Right cardiac atrium (tissue), 5 donors: ENCODE measurements around the gene SRPRA. TPM values are rescaled to one million over a fixed set of nuclear protein-coding genes. Genes with fewer than 3 reads are reported as not detected.
"Not testable (repeated sequence)": the region's sequence is repeated elsewhere in the genome, so short reads cannot be mapped to it uniquely, and the experiment has no call there.

Source experiments
- ATAC-seq, 2 donors: fragments of 200-7000 bp; cut with Tn5 transposase; one replicate each; pipeline versions ENCODE4 v1.8.0 to v1.9.1; 2020; ENCODE audit warnings: moderate library complexity in 2 of 2, mild to moderate bottlenecking in 1 of 2
- DNase-seq, 3 donors: peaks; one replicate each; pipeline ENCODE4 v3.0.0-alpha.2; 2020
- H3K27ac ChIP-seq: one replicate; pipeline ENCODE4 v1.5.1; 2013; ENCODE audit warnings: mild to moderate bottlenecking, low read length, control low read depth, moderate library complexity
- H3K27me3 ChIP-seq: one replicate; pipeline ENCODE4 v1.6.1; 2013; ENCODE audit not compliant: control insufficient read depth, insufficient read depth
- H3K4me1 ChIP-seq: one replicate; pipeline ENCODE4 v1.6.1; 2013; ENCODE audit warnings: low read length; ENCODE audit not compliant: control insufficient read depth, insufficient read depth
- H3K4me3 ChIP-seq: one replicate; pipeline ENCODE4 v1.5.1; 2013; ENCODE audit warnings: low read length, control low read depth
- H3K9me3 ChIP-seq: one replicate; pipeline ENCODE4 v1.6.1; 2013; ENCODE audit warnings: low read length; ENCODE audit not compliant: control insufficient read depth
- WGBS: extraction: QIAGEN DNeasy Blood & Tissue Kit; methylation state at CpG from one replicate; pipeline ENCODE4 v1.1.7; 2013; 5-methylcytosine and 5-hydroxymethylcytosine counted together
- intact Hi-C, 4 donors: fragments of 100-400 bp; cut with DNase I; formaldehyde crosslinking; loops; one replicate each; pipeline versions ENCODE4 v1.11.0 to v1.14.0; 2022 to 2023
- polyA plus RNA-seq: library from polyadenylated mRNA; stranded (reverse); fragments of 200-250 nt; gene quantifications from one replicate; pipeline ENCODE4 v1.2.3, GENCODE V29; 2013
- total RNA-seq, 4 donors: library from RNA; stranded (reverse); fragmentation: NEBNext Ultra II Directional; extraction: Animal tissue kit (Norgen Biotek cat#: 25700); gene quantifications; one replicate each; pipeline ENCODE4 v1.2.1, GENCODE V29; 2021
- donor health status: healthy with polysubstance abuse.
- donor health status: DM: no; HTN: yes; CAD: no.
- donor health status: DM: no; HTN: no; CAD: no.
- donor health status: DM: no; HTN: yes; CAD: no; lungs with severe emphysema.
- donor health status: DM: yes; HTN: yes; CAD: no.

The SRPRA gene
- total and polyA plus RNA-seq, 5 donors, result 49.6 to 85.4 (median 69.6) TPM

DNA sequence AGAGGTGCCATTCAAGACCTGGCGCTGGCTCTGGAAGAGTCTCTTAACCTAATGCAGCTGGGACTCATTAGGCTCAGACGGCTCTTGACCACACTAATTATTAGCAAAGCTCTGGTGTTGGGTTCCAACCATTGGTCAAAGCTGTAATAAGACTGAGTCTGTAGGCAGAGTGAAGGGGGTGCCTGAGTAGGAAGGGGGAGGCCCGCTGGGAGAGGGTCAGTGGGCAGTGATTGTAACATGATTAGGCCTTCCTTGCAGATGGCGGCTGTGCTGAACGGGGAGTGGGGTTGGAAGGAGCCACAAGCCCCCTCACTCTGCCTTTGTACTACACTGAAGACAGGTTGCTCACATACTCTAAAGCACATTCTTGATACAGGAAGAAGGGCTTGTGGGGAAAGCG, 5.2 kb downstream of the SRPRA start:
- DNase-seq (no peak), ATAC-seq (no peak)
- H3K9me3 ChIP-seq, result no peaks in the 10 kb centered on the region
- no peak overlapping the region for H3K4me3 ChIP-seq
- intact Hi-C loops, result no loop called here
- WGBS, result 88% methylated on average over 6 of the region's 6 CpGs
- H3K4me1 ChIP-seq, result peaks cover 3% of the 10 kb centered on the region
- no peaks in the 10 kb centered on the region for H3K27me3 ChIP-seq
- no peak overlapping the region for H3K27ac ChIP-seq

DNA sequence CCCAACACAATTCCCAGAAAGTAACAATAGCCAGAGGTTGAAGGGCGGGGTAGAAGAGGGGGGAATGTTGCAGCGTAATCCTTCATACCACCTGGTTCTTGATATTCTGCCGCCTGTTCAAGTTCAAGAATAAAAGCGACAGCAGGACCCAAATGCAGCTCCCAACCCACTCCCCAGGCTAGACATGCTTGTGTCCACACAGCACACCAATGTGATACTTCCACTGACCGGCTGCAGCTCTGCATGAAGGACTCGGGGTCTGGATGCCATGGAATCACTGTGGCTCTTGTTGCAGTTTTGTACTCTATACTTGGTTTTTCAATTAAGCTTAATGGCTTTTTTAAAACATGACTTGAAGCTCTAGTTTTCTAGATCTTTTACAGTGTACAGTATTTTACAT, 6.5 kb downstream of the SRPRA start:
- 92% methylated on average over 6 of the region's 6 CpGs for WGBS
- intact Hi-C loops, result no loop called here
- DNase-seq, result no peak

DNA sequence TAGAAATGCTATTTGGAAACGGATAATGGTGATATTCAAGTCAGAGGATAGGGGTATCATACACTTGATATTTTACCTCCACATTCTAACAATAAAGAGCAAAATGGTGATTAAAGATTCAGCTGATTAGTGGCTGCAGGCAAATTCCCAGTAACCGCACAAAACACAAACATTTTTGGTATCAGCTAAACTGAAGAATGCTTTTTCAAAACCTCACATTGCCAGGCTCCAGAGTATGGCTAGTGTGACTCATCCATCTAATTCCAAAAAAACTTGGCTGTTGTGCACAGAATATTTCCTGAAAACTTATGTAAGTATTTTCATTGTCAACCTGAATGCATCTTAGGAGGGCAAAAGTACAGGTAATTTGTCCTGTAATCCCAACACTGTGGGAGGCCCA, 10.9 kb downstream of the SRPRA start:
- 90% methylated on average over 2 of the region's 2 CpGs for WGBS
- ATAC-seq (no peak), DNase-seq (no peak)
- Histone ChIP-seq H3K27me3 (no peaks in the 10 kb centered on the region), H3K9me3 (no peaks in the 10 kb centered on the region), H3K27ac (no peak overlapping the region), H3K4me1 (no peaks in the 10 kb centered on the region), H3K4me3 (no peak overlapping the region)
- intact Hi-C loops, result no loop called here

More for the DNA sequence above, 6.5 kb downstream of the SRPRA start:
- H3K27me3 ChIP-seq, result no peaks in the 10 kb centered on the region
- no peak overlapping the region for H3K27ac ChIP-seq
- no peaks in the 10 kb centered on the region for H3K4me1 ChIP-seq
- H3K4me3 ChIP-seq, result no peak overlapping the region
- no peaks in the 10 kb centered on the region for H3K9me3 ChIP-seq
- ATAC-seq, result no peak

DNA sequence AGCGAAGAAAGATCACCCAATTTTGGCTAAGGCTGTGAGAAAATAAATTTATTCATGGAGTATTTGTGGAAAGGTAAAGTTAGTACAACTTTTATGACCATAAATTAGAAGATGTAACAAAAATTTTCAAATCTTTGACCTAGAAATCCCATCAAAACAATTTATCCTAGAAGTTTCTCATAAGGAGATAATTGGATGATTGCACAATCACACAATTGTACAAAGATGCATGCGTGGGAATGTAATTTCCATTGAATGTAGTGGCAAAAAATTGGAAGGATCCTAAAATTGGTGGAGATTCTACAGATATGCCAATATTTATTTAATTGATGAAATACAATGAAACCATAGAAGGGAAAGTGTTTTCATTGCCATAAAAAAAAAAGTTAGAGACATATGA, 11.6 kb downstream of the SRPRA start:
- H3K9me3 ChIP-seq, result no peaks in the 10 kb centered on the region
- no peak overlapping the region for H3K4me3 ChIP-seq
- H3K27ac ChIP-seq, result no peak overlapping the region
- no peak for ATAC-seq
- H3K27me3 ChIP-seq, result no peaks in the 10 kb centered on the region
- intact Hi-C loops, result no loop called here
- no peaks in the 10 kb centered on the region for H3K4me1 ChIP-seq
- no peak for DNase-seq
- 87% methylated on average over 2 of the region's 2 CpGs for WGBS

DNA sequence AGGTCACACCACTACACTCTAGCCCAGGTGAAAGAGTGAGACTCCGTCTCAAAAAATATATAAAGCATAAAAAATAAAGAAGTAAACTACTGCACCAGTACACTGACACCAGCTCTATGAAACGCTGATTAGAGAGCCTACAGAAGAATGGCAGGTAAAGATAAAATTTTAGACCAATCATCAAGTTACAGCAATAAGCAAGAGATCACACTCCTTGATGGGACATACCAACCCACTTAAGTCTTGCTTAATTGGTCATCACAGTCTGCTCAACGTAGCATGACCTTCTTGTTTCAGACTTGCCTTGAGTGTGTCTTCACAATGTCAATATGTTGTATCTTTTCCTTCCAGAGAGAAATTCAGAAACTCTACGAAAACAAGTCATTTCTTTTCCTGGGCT, 12.5 kb downstream of the SRPRA start:
- Histone ChIP-seq H3K27me3 (no peaks in the 10 kb centered on the region), H3K4me1 (no peaks in the 10 kb centered on the region), H3K27ac (no peak overlapping the region), H3K9me3 (no peaks in the 10 kb centered on the region), H3K4me3 (no peak overlapping the region)
- ATAC-seq (no peak), DNase-seq (no peak)
- 91% methylated on average over 4 of the region's 4 CpGs for WGBS
- intact Hi-C loops, result no loop called here

DNA sequence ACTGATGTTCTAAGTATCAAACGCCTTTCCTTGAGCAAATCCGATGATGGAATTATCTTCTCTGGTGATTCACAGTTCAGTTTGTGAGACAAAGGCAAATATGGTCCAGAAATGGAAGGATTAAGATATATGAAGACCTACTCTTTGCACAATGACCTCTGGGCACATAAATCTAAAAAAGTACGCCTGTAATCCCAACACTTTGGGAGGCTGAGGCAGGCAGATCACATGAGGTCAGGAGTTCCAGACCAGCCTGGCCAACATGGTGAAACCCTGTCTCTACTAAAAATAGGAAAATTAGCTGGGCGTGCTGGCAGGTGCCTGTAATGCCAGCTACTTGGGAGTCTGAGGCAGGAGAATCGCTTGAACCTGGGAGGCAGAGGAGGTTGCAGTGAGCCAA, 13.2 kb downstream of the SRPRA start:
- 94% methylated on average over 5 of the region's 5 CpGs for WGBS
- H3K9me3 ChIP-seq, H3K4me1 ChIP-seq, ATAC-seq, H3K27me3 ChIP-seq, H3K27ac ChIP-seq, DNase-seq, H3K4me3 ChIP-seq, intact Hi-C loops: not testable (repeated sequence)

DNA sequence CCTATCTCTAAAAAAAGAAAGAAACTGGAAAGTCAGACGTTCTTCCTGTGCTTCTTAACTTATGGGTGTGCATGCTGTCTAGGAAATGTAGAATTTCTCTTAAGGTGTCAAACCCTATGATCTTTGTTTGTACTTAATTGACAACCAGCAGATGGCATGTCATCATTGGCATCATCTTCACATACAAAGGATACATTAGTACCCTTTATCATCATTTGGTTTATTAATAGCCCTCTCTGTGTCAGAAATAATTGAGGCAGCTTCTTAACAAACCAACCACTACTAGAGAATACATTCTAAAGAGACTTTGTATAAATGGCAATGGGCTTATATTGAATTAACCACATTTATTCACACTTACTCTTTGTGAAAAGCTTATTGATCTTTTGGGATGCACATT, 13.9 kb downstream of the SRPRA start:
- no peaks in the 10 kb centered on the region for H3K4me1 ChIP-seq
- H3K27ac ChIP-seq, result no peak overlapping the region
- H3K27me3 ChIP-seq, result no peaks in the 10 kb centered on the region
- DNase-seq, result no peak
- intact Hi-C loops, result no loop called here
- no peak overlapping the region for H3K4me3 ChIP-seq
- WGBS, result 42% methylated on average over 1 of the region's 1 CpG
- H3K9me3 ChIP-seq, result no peaks in the 10 kb centered on the region
- ATAC-seq, result no peak

DNA sequence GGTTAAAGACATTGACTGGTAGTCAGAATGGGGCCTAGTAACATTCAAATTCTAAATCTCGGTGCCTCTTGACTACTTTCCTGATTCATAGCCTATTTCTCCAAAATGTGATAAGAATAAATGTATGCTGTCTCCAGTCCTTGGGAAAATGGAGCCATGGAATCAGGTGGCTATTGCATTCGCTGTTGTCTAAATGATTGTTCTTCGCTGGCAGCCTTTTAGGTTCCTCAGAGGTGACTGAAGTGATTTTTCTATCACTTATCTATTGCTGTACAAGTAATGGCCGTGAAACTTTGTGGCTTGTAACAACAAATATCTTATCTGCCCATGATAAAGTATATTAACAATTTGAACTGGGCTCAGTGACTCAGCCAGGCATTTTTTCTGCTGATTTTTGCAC, 15.4 kb downstream of the SRPRA start:
- Histone ChIP-seq H3K27ac (no peak overlapping the region), H3K9me3 (no peaks in the 10 kb centered on the region), H3K4me1 (no peaks in the 10 kb centered on the region), H3K27me3 (no peaks in the 10 kb centered on the region), H3K4me3 (no peak overlapping the region)
- ATAC-seq (no peak), DNase-seq (no peak)
- intact Hi-C loops, result no loop called here
- WGBS, result 89% methylated on average over 4 of the region's 4 CpGs

DNA sequence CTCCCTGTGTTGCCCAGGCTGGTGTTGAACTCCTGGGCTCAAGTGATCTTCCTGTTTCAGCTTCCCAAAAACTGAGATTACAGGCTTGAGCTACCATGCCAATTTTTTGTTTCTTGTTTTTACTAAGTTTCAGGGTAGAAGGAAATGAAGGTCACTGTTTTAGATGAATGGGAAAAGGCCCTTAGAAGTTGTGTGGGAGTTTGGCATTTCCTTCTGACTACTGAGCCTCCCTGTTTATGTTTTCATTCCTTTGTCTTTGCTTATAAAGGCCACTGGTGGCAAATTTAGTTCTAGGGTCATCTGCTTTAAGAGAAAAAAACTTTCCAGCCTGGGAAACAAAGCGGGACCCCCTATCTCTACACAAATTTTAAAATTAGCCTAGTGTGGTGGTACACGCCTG, 22.1 kb downstream of the SRPRA start:
- Histone ChIP-seq H3K4me1 (no peaks in the 10 kb centered on the region), H3K9me3 (no peaks in the 10 kb centered on the region), H3K27ac (no peak overlapping the region), H3K4me3 (no peak overlapping the region), H3K27me3 (no peaks in the 10 kb centered on the region)
- intact Hi-C loops, result no loop called here
- DNase-seq (no peak), ATAC-seq (peak in 1 of 2 donors; percentile 79)
- 73% methylated on average over 2 of the region's 2 CpGs for WGBS

DNA sequence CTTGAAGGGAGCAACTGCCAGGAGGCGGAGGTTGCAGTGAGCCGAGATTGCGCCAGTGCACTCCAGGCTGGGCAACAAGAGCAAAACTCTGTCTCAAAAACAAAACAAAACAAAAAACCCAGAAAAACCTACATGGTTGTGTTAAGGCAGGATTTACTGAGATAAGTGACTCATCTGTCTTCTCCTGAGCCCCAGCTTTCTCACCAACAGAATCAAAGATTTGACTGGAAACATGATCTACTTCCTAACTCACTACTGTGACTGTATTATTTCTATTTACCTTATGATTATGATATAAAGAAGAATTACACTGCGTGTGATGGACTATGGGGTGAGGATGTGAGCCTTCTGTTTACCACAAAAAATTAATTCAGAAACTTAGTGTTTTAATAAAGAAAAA, 35.3 kb downstream of the SRPRA start:
- ATAC-seq, result no peak
- Histone ChIP-seq H3K27ac (no peak overlapping the region), H3K4me3 (no peak overlapping the region), H3K4me1 (no peaks in the 10 kb centered on the region), H3K27me3 (no peaks in the 10 kb centered on the region), H3K9me3 (no peaks in the 10 kb centered on the region)
- DNase-seq, result no peak
- 86% methylated on average over 4 of the region's 4 CpGs for WGBS
- intact Hi-C loops, result no loop called here

DNA sequence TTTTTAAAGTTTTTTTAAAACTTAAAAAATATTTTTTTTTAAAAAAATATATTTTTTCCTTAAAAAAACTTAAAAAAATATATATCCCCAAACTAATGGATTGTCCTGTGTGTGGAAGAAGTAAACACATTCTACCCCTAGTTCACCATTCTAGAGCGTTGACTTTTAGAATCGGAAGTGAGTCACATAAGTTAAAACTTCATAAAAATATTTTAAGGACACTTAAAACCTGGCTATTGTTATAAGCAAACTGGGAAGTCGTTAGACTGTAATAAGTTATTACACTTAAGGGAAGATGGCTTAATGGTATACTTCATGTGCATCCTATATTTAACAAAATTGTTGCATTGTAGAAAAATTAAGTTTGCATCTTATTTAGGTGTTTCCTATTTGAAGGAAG, 36.0 kb downstream of the SRPRA start:
- DNase-seq (no peak), ATAC-seq (no peak)
- intact Hi-C loops, result no loop called here
- Histone ChIP-seq H3K9me3 (no peaks in the 10 kb centered on the region), H3K27ac (no peak overlapping the region), H3K27me3 (no peaks in the 10 kb centered on the region), H3K4me3 (no peak overlapping the region), H3K4me1 (no peaks in the 10 kb centered on the region)
- WGBS, result 93% methylated on average over 3 of the region's 3 CpGs

DNA sequence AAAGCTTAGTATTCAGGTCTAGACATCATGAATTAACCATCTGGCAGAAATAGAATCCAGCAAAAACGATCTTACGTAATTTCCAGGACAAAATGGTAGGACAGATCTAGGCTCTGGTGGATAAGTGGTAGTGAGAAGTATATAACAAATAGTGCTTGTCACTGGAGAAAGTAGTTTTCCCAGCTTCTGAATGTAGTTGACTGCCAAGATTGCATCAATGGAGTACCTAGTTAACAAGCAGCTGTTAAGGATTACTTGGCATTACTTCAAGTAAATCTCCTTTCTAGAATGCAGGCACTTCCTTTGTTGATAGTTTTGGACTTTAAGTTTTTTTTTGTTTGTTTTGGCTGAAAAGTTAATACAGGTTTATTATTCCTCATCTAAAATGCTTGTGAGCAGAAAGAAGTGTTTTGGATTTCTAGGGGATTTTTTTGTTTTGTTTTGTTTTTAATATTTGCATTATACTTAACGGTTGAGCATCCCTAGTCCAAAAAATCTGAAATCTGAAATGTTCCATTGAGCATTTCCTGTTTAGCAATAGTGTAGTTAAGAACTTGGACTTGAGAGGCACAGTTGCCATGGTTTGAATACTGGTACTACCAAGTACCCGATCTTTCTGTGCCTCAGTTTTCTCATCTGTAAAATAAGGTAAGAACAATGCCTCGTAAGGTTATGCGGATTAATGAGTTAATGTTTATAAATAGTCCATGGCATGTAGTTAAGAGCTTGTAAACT, 36.8 kb downstream of the SRPRA start:
- Histone ChIP-seq H3K4me1 (no peaks in the 10 kb centered on the region), H3K27me3 (no peaks in the 10 kb centered on the region), H3K4me3 (no peak overlapping the region), H3K9me3 (no peaks in the 10 kb centered on the region), H3K27ac (no peak overlapping the region)
- intact Hi-C loops, result no loop called here
- DNase-seq (no peak), ATAC-seq (peak in 1 of 2 donors; percentile 51)
- 58% methylated on average over 6 of the region's 6 CpGs for WGBS
